HPDE6-E6E7 (cell line): ENCODE measurements around the gene MBP.

Source experiments
- DNase-seq: peaks from one replicate; pipeline ENCODE4 v3.0.0; 2011; ENCODE audit warnings: missing footprints; ENCODE audit errors: extremely low spot score

The MBP gene

GRCh38 chr18:77132369-77133050 is at the start of gene MBP:
Gene MBP, minus strand, starts transcription at chr18:77132783. Its CDS starts 27,522 bp downstream, at chr18:77105261.
- DNase-seq = peak; percentile 79

GRCh38 chr18:77181950-77182707 is 49.5 kb upstream of the MBP start:
- DNase-seq = no peak

DNA sequence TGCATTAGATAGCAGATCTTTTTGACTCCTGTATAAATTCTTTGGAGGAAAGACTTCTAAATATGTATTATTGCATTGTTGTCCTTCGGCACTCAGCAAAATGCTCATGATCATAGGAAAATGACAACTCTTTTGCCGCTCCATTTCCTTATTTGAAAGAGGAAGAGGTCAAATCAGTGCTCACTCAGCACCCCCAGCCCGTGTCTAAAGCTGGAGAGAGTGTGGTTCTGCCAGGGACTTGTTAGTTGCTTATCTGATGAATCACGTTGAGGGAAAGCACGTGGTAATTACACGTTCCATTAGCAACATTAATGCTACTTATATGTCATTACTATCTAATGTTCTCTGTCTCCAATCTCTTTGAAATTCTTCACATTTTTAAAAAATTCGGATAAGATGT is 46.0 kb upstream of the MBP start:
- DNase-seq = no peak

- DNase-seq = no peak
Measured at GRCh38 chr18:77177009-77177408, 44.4 kb upstream of the MBP start.

- no peak for DNase-seq
Measured at GRCh38 chr18:77173275-77174030, 40.9 kb upstream of the MBP start.

GRCh38 chr18:77170890-77171410 is 38.4 kb upstream of the MBP start:
- no peak for DNase-seq

DNA sequence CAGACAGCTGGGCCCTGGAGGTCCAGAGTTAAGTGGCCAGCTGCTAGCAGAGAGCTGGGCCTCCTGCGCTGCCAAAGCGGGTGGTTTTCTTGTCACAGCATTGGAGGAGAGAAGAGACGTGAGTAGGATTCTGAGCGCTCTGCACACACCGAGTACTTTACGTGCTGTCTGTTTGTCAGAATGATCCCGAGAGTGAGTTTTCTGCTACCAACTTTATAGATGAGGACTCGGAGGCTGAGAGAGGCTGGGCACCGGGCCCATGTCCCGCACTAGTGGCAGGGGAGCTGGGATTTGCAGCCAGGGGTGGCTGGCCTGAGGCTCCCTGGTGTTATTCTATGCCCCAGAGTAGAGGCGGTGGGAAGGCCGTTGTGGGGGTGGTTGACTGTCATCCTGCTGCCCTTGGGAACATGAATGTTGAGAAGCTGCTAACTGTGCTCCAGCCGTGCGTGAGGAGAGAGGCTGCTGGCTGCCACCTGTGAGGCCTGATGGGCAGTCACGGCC is 36.3 kb upstream of the MBP start:
- no peak for DNase-seq

GRCh38 chr18:77167251-77167650 is 34.7 kb upstream of the MBP start:
- no peak for DNase-seq

- no peak for DNase-seq
Measured at GRCh38 chr18:77166523-77166922, 33.9 kb upstream of the MBP start.

DNA sequence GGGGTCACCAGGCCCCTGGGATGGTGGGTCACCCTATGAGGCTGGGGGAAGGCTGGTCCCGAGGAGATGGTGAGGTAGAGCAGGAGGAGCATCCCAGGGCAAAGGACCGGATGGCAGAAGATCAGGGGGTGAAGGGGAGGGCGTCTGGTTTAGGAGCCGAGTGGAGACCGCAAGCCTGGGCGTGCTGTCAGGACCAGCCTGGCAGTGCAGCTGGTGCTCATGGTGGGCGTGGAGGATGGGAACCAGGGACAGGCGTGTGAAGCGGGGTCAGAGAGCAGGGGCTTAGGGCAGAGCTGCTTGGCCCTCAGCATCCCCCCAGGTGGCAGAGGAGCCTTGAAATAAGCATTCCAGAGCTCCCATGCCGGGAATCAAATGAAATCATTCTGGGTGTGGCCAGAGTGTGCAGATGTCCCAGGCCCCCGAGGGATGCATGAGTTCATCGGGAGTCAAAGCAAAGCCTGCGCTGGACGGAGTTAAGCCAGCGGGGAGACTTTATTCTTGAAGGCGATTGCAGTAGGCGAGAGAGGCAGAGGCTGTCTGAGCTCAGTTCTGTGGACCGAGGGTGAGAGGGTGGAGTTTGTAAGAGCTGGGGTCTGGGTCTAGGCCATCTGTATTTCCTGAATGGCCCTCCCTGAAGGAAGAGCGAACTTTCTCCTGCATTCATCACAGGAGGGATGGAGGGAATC is 33.1 kb upstream of the MBP start:
- DNase-seq = no peak

- no peak for DNase-seq
Measured at GRCh38 chr18:77164763-77165485, 32.3 kb upstream of the MBP start.

GRCh38 chr18:77164026-77164425 is 31.4 kb upstream of the MBP start:
- no peak for DNase-seq

- no peak for DNase-seq
Measured at GRCh38 chr18:77162580-77162979, 30.0 kb upstream of the MBP start.

DNA sequence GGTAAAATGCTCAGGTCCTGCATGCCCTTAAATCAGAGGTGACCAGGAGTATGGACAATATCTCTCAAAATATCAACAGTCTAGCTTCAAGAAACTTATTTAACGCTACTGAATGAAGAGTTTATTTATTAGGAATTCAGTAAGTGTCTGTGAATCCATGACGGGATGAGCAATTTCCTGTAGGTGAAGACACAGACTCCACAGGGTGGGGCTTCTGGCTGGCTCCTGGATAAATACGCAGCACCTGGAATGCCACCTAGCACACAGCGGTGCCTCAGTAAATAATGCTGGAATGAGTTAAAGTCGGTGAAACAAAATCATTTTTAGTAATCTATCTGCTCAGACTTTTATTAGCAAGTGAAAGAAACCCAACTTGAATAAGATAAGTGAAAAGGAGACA is 29.4 kb upstream of the MBP start:
- no peak for DNase-seq

DNA sequence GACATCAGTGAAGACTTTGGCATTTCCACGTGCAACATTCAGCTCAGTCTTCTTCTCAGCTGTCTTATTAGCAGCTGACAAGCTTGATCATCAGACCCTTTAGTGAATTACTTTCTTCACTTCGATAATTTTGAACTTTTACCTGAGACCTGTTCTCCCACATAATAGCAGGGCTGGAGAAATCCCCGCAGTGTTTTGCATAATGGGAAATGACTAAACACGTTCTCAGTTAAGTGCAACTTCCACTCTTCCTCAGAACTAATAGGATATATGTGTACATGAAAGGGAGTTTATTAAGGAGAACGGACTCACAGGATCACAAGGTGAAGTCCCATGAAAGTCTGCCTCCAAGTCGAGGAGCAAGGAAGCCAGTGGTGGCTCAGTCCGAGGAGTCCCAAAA is 28.8 kb upstream of the MBP start:
- no peak for DNase-seq

- no peak for DNase-seq
Measured at GRCh38 chr18:77160515-77160914, 27.9 kb upstream of the MBP start.

DNA sequence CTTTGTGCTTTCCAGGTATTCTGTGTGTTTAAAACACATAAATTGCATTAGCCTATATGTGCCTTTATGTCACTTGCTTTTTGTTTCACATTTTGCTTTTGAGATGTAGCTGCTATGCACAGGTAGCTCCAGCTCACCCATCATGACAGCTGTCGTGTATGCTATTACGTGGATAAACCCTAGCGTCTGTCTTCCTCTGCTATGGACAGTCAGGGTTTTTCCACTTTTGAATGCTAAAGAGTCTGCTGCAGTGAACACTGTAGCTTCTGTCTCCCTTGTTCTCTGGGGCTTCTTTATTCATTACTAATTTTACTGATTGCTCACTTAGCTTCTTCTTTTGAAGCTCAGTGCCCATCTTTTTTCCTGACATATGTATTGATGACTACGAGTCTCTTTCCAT is 24.7 kb upstream of the MBP start:
- no peak for DNase-seq

GRCh38 chr18:77155031-77155430 is 22.4 kb upstream of the MBP start:
- no peak for DNase-seq

GRCh38 chr18:77153404-77153803 is 20.8 kb upstream of the MBP start:
- DNase-seq = no peak

- no peak for DNase-seq
Measured at GRCh38 chr18:77151772-77152520, 19.4 kb upstream of the MBP start.
